Coronary artery (tissue), 2 donors: ENCODE results near the gene MAPT.

Experiments
- DNase-seq: peaks from one replicate; pipeline ENCODE4 v3.0.0-alpha.2; 2017; ENCODE audit warnings: low spot score
- H3K27ac ChIP-seq, 2 donors: fragments of 200-600 bp; sonication (generic); one replicate each; pipeline ENCODE4 v1.5.1; 2016 to 2019
- H3K4me3 ChIP-seq: fragments of 200-600 bp; sonication (generic); 2 replicates; pipeline ENCODE4 v1.5.1; 2016; ENCODE audit warnings: mild to moderate bottlenecking, moderate library complexity
- CTCF ChIP-seq: fragments of 200-600 bp; sonication (generic); IDR thresholded peaks from one replicate; pipeline ENCODE4 v1.5.1; 2019; ENCODE audit warnings: antibody characterized with exemption

The MAPT gene

GRCh38 chr17:45963283-45963682 is 68.9 kb downstream of the MAPT start:
- no peak for DNase-seq
- H3K27ac ChIP-seq: no peak overlapping the region
- no peak overlapping the region for H3K4me3 ChIP-seq
- no peak for TF ChIP-seq CTCF

DNA sequence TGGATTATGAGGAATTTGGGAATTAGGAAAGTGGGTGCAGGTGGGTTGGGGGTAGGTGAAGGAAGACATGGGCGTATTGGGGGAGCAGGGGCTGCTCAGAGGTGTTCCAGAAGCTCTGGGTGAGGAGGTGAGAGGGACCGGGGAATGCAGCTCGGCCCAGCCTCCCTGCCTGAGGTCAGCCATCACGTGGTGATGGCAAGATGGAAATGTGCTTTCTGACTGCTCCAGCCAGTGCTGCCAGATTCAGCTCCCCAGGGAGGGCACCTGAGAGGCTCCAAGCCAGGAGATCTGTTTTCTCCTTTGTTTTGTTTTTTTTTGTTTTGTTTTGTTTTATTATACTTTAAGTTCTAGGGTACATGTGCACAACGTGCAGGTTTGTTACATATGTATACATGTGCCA is 69.5 kb downstream of the MAPT start:
- Histone ChIP-seq H3K4me3 (no peak overlapping the region), H3K27ac (no peak overlapping the region)
- no peak for TF ChIP-seq CTCF
- no peak for DNase-seq

DNA sequence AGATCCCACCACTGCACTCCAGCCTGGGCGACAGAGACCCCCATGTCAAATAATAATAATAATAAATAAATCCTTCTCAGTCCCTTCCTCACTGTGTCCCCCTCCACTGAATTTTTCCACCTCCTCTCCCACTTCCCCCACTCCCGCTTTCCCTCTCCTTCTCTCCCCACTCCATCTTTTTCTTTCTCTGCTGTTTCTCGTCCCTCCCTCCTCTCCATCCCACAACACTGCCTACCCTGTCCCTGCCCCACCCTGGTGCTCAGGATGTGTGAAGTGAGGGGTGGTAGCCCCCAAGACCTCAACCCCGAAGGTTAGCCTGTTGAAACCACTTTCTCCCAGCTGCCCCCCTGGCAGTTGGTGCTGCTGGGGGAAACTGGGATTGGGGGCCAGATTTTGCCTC is 70.3 kb downstream of the MAPT start:
- DNase-seq: no peak
- Histone ChIP-seq H3K4me3 (no peak overlapping the region), H3K27ac (no peak overlapping the region)
- TF ChIP-seq CTCF: no peak

DNA sequence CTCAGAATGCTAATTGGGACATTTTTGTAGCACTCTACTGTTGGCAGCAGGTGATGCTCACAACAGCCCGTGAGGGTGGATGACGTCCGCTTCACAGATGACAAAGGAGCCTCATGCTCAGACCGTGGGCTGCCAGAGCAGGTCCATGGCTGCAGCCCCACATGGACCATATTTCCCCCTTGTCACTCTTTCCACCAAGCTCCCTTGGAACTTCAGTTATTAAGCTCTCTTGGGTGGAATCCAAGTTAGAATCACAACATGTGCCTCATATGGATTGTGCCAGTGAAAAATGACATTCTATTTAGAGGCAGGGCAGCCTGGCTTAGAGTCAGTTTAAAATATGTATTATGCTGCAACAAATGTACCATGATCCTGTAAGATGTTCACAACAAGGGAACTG is 71.5 kb downstream of the MAPT start:
- TF ChIP-seq CTCF: no peak
- Histone ChIP-seq H3K27ac (no peak overlapping the region), H3K4me3 (no peak overlapping the region)
- no peak for DNase-seq

DNA sequence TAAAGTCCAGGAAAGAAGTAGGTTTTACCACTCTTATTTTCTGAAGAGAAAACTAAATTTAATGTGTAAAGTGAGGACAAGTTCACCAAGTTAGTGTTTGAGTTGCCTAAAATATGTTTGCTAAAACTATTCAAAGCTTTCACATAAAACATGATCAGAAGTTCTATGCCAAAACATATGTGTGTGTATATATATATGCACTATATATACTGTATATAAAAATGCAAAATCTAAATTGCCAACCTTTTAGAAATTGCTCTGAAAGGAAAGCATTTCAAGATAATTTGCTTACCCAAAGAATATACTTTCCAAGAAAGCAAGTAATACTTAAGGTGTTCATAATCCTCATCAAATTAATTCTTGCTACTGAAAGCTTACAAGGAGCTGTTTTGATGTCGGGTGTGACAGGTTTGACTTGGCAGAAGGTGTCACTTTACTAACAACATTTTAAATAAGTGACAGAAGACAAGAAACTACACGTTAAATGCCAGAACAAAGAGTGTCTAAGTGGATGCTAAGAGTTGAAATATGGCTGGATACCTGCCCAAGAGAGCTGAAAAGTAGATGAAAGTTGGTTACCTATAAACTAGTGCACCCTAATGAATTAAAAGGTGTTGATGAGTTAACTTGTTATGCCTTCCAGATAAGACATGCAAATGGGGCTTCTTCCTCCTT is 72.4 kb downstream of the MAPT start:
- H3K27ac ChIP-seq: no peak overlapping the region
- no peak overlapping the region for H3K4me3 ChIP-seq
- TF ChIP-seq CTCF: no peak
- DNase-seq: no peak

DNA sequence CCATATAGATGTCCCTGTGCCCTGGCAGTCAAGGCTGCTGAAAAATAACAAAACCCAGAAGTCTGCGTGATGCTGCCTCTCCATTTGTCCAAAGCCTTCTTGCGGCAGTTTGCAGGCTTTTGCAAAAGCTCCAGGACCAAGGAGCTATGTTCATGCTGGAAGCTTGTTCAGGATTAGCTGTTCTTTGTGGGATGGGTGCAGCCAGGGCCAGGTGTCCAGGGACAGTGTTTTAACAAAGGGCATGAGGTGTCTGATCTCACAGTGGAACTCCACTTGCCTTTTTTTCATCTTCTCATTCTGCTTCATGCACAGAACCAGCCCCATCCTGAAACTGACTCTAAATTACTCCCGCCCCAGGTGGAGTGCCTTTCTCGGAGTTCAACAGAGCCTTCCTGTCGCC is 73.0 kb downstream of the MAPT start:
- TF ChIP-seq CTCF: no peak
- no peak for DNase-seq
- Histone ChIP-seq H3K4me3 (no peak overlapping the region), H3K27ac (no peak overlapping the region)

DNA sequence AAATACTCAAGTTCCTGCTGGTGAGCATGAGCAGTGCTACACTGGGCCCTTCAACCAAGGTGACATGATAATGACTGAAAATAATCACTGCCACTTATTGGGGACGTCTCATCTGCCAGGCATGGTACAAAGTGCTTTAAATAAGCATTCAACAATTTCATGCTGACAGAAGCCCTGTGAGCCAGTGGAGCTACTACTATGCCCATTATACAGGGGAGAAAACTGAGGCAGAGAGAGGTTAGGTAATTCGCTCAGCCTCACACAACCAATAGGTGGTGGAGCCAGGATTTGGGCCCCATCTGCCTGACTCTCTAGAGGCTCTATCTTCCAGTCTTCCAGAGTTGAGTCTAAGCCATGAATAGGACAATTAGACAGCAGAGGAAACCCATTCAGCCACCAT is 74.4 kb downstream of the MAPT start:
- no peak for DNase-seq
- Histone ChIP-seq H3K4me3 (no peak overlapping the region), H3K27ac (no peak overlapping the region)
- no peak for TF ChIP-seq CTCF
